DND-41 (cell line): ENCODE measurements around the gene ERO1A.

ENCODE experiments used
- ATAC-seq: fragments of 200-7000 bp; cut with Tn5 transposase; 3 replicates; pipeline ENCODE4 v1.9.1; 2021; ENCODE audit warnings: low read depth; ENCODE audit not compliant: insufficient read depth
- DNase-seq: peaks from one replicate; pipeline ENCODE4 v3.0.0-alpha.2; 2020
- H2AFZ ChIP-seq: 2 replicates; pipeline ENCODE4 v1.6.0; 2012; ENCODE audit warnings: low read depth, low read length
- H3K27ac ChIP-seq: 2 replicates; pipeline ENCODE4 v1.5.1; 2012; ENCODE audit warnings: low read length, inconsistent platforms
- H3K27me3 ChIP-seq: fragments of 200-600 bp; sonication (generic); 2 replicates; pipeline ENCODE4 v1.6.0; 2012; ENCODE audit warnings: low read length, mild to moderate bottlenecking, inconsistent platforms; ENCODE audit not compliant: insufficient read depth, poor library complexity
- H3K36me3 ChIP-seq: 2 replicates; pipeline ENCODE4 v1.5.1; 2012; ENCODE audit warnings: low read length, inconsistent platforms; ENCODE audit not compliant: insufficient read depth
- H3K4me1 ChIP-seq: 2 replicates; pipeline ENCODE4 v1.5.1; 2012; ENCODE audit warnings: mild to moderate bottlenecking, low read length; ENCODE audit not compliant: insufficient read depth
- H3K4me2 ChIP-seq: 2 replicates; pipeline ENCODE4 v1.6.0; 2012; ENCODE audit warnings: mild to moderate bottlenecking, moderate library complexity, low read length, inconsistent platforms; ENCODE audit not compliant: insufficient read depth
- H3K4me3 ChIP-seq, 2 experiments: fragments of 200-600 bp in 1 of 2; shearing (Covaris generic) in 1 of 2; 2 replicates each; pipeline ENCODE4 v1.5.1; 2012 to 2016; ENCODE audit warnings: inconsistent platforms in 2 of 2, low read length in 2 of 2, mild to moderate bottlenecking in 2 of 2, low read depth in 1 of 2, moderate library complexity in 1 of 2
- H3K79me2 ChIP-seq: 2 replicates; pipeline ENCODE4 v1.6.0; 2012; ENCODE audit warnings: low read length, inconsistent platforms; ENCODE audit not compliant: insufficient read depth
- H3K9ac ChIP-seq: 2 replicates; pipeline ENCODE4 v1.6.0; 2012; ENCODE audit warnings: low read depth, mild to moderate bottlenecking, inconsistent platforms, low read length, moderate library complexity
- H3K9me3 ChIP-seq: 2 replicates; pipeline ENCODE4 v1.5.1; 2012; ENCODE audit warnings: low read length, moderate library complexity, mild to moderate bottlenecking, inconsistent platforms; ENCODE audit not compliant: insufficient read depth, severe bottlenecking
- H4K20me1 ChIP-seq: 2 replicates; pipeline ENCODE4 v1.6.0; 2012; ENCODE audit warnings: low read length; ENCODE audit not compliant: insufficient read depth
- CTCF ChIP-seq: IDR thresholded peaks from 2 replicates; pipeline ENCODE4 v1.5.1; 2012; ENCODE audit warnings: borderline replicate concordance, low read length, moderate library complexity, mild to moderate bottlenecking; ENCODE audit not compliant: poor library complexity, severe bottlenecking; ENCODE audit errors: extremely low read depth
- EZH2 ChIP-seq: IDR thresholded peaks from 3 replicates; pipeline ENCODE4 v1.6.1; 2012; ENCODE audit warnings: borderline replicate concordance, low read depth, mild to moderate bottlenecking, moderate library complexity, low read length, inconsistent platforms; ENCODE audit not compliant: severe bottlenecking

Gene ERO1A

GRCh38 chr14:52596861-52597260 lies 98.5 kb downstream of the ERO1A start:
- H3K4me3 ChIP-seq: no peak overlapping the region
- H3K79me2 ChIP-seq: no peaks in the 10 kb centered on the region
- ATAC-seq: no peak
- H3K4me2 ChIP-seq: no peak overlapping the region
- no peak for DNase-seq
- no peaks in the 10 kb centered on the region for H4K20me1 ChIP-seq
- H3K9ac ChIP-seq: no peak overlapping the region
- no peak overlapping the region for H3K27ac ChIP-seq
- no peaks in the 10 kb centered on the region for H3K9me3 ChIP-seq
- H3K4me1 ChIP-seq: no peaks in the 10 kb centered on the region
- H3K36me3 ChIP-seq: no peaks in the 10 kb centered on the region
- no peak overlapping the region for H2AFZ ChIP-seq
- no peaks in the 10 kb centered on the region for H3K27me3 ChIP-seq
- no peak for TF ChIP-seq CTCF
- TF ChIP-seq EZH2: no peak

GRCh38 chr14:52596320-52596719 lies 99.0 kb downstream of the ERO1A start:
- Histone ChIP-seq H3K27me3 (no peaks in the 10 kb centered on the region), H3K79me2 (no peaks in the 10 kb centered on the region), H3K4me1 (no peaks in the 10 kb centered on the region), H3K4me3 (no peak overlapping the region), H3K4me2 (no peak overlapping the region), H3K9ac (no peak overlapping the region), H3K27ac (no peak overlapping the region), H3K9me3 (no peaks in the 10 kb centered on the region), H3K36me3 (no peaks in the 10 kb centered on the region), H4K20me1 (no peaks in the 10 kb centered on the region), H2AFZ (no peak overlapping the region)
- TF ChIP-seq EZH2: no peak
- ATAC-seq (no peak), DNase-seq (no peak)

- TF ChIP-seq EZH2: no peak
- TF ChIP-seq CTCF: no peak
- H3K9me3 ChIP-seq: no peaks in the 10 kb centered on the region
These were observed 105.0 kb downstream of the ERO1A start for GRCh38 chr14:52590318-52590717.

More at GRCh38 chr14:52590318-52590717, 105.0 kb downstream of the ERO1A start:
- Histone ChIP-seq H3K9ac (no peak overlapping the region), H4K20me1 (no peaks in the 10 kb centered on the region), H3K27ac (no peak overlapping the region), H3K27me3 (no peaks in the 10 kb centered on the region), H3K36me3 (no peaks in the 10 kb centered on the region), H3K79me2 (no peaks in the 10 kb centered on the region), H3K4me1 (no peaks in the 10 kb centered on the region), H3K4me3 (no peak overlapping the region), H2AFZ (no peak overlapping the region), H3K4me2 (no peak overlapping the region)
- ATAC-seq (no peak), DNase-seq (no peak)
